Colonic mucosa (tissue), 4 donors: Measurements from ENCODE around the gene NGFR. TPM values are rescaled to one million over a fixed set of nuclear protein-coding genes. Genes with fewer than 3 reads are reported as not detected.
"Not testable (repeated sequence)": the region's sequence is repeated elsewhere in the genome, so short reads cannot be mapped to it uniquely, and the experiment has no call there.

Experiments
- DNase-seq: peaks from one replicate; pipeline ENCODE4 v3.0.0-alpha.2; 2020
- H3K27ac ChIP-seq: fragments of 200-600 bp; one replicate; pipeline ENCODE4 v1.8.0; 2021
- H3K27me3 ChIP-seq: fragments of 200-600 bp; one replicate; pipeline ENCODE4 v1.8.0; 2021
- H3K36me3 ChIP-seq: fragments of 200-600 bp; one replicate; pipeline ENCODE4 v1.8.0; 2021
- H3K4me1 ChIP-seq: fragments of 200-600 bp; one replicate; pipeline ENCODE4 v1.8.0; 2021; ENCODE audit warnings: mild to moderate bottlenecking
- H3K4me3 ChIP-seq: fragments of 200-600 bp; one replicate; pipeline ENCODE4 v1.8.0; 2021
- H3K9ac ChIP-seq, 2 donors: one replicate each; pipeline ENCODE4 v1.7.0; 2013; ENCODE audit warnings: control low read depth in 2 of 2, low read depth in 2 of 2, low read length in 2 of 2
- H3K9me3 ChIP-seq: fragments of 200-600 bp; one replicate; pipeline ENCODE4 v1.8.0; 2021
- CTCF ChIP-seq: fragments of 200-600 bp; IDR thresholded peaks from one replicate; pipeline ENCODE4 v1.8.0; 2022; ENCODE audit warnings: antibody characterized with exemption, mild to moderate bottlenecking
- intact Hi-C: fragments of 100-400 bp; cut with DNase I; formaldehyde crosslinking; loops from one replicate; pipeline ENCODE4 v1.14.1; 2022
- total RNA-seq, 2 donors: library from RNA; stranded (reverse); fragmentation: NEBNext Ultra II Directional in 1 of 2; extraction: Animal tissue kit (Norgen Biotek cat#: 25700) in 1 of 2; gene quantifications; one replicate each; pipeline ENCODE4 v1.2.1, GENCODE V29; 2021
- donor health status: healthy.
- donor health status: DM: no; HTN: no; CAD: no.
- donor health status: DM: no; HTN: no; CAD: no.

Gene NGFR
- total RNA-seq, 2 donors from 2014 or later: 0.49 to 2.7 TPM

GRCh38 chr17:49498029-49498615 is 3.0 kb downstream of the NGFR start:
- H3K4me3 ChIP-seq: no peak overlapping the region
- H3K27ac ChIP-seq: no peak overlapping the region
- peaks cover 52% of the 10 kb centered on the region for H3K27me3 ChIP-seq
- no peak for DNase-seq
- no peaks in the 10 kb centered on the region for H3K36me3 ChIP-seq
- TF ChIP-seq CTCF: no peak
- intact Hi-C loops: no loop called here
- no peaks in the 10 kb centered on the region for H3K9me3 ChIP-seq
- peaks cover 16% of the 10 kb centered on the region for H3K4me1 ChIP-seq
- no peak overlapping the region for H3K9ac ChIP-seq

DNA sequence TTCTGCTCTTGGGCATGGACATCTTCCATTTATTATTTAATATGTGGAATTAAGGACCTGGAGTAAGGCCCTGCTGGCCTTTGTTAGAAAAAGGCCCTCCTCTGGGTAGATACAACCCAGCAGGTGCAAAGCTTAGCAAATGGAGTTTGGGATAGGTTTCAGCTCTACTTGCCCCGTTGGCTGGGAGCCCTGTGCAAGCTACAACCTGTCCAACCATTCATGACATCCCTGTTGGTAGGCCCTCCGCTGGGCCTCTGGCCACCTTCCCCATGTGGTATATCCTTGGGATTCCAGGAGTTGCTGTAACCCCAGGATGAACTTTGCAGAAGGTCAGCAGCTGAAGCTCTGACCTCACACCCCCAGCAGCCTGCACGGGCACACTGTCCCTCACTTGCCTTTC is 6.4 kb downstream of the NGFR start:
- Histone ChIP-seq H3K4me1 (peaks cover 8% of the 10 kb centered on the region), H3K4me3 (no peak overlapping the region), H3K36me3 (no peaks in the 10 kb centered on the region), H3K27ac (no peak overlapping the region), H3K9me3 (no peaks in the 10 kb centered on the region), H3K9ac (no peak overlapping the region), H3K27me3 (peaks cover 34% of the 10 kb centered on the region)
- no peak for TF ChIP-seq CTCF
- intact Hi-C loops: no loop called here
- DNase-seq: no peak

DNA sequence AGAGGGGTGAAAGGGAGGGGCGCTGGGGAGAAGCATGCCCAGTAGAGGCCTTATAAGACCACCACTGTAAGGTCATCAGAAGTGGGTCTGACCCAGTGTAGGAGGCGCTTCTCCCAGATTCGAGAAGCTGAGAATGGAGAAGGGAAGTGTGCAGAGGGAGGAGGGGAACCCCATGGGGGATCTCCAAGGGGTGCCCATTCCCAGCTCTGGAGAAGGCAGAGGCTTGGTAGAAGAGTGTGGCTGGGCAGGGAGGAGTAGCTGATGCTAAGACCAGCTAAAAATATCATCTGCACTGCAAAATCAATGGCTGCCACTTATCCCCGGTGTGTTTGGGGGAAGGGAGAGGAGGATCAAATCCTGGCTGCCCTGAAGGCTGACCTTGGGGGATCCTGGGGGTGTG is 7.2 kb downstream of the NGFR start:
- Histone ChIP-seq H3K27me3 (peaks cover 27% of the 10 kb centered on the region), H3K4me3 (no peak overlapping the region), H3K9ac (no peak overlapping the region), H3K36me3 (no peaks in the 10 kb centered on the region), H3K4me1 (peaks cover 5% of the 10 kb centered on the region), H3K27ac (no peak overlapping the region), H3K9me3 (no peaks in the 10 kb centered on the region)
- no peak for TF ChIP-seq CTCF
- no peak for DNase-seq
- intact Hi-C loops: no loop called here

DNA sequence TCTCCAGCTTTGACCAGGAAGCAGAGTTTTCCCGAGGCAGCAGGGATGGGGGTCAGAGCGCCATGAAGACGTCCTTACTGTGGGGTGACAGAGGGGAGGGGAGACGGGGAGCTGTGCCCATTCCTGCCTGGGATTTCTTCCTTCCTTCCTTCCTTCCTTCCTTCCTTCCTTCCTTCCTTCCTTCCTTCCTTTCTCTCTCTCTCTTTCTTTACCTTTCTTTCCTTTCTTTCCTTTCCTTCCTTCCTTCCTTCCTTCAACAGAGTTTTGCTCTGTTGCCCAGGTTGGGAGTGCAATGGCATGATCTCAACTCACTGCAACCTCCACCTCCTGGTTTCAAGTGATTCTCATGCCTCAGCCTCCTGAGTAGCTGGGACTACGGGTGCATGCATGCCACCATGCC is 7.6 kb downstream of the NGFR start:
- H3K27ac ChIP-seq, H3K9ac ChIP-seq, H3K9me3 ChIP-seq, H3K36me3 ChIP-seq, intact Hi-C loops, H3K4me3 ChIP-seq, H3K4me1 ChIP-seq, DNase-seq: not testable (repeated sequence)
- peaks cover 22% of the 10 kb centered on the region for H3K27me3 ChIP-seq

- Histone ChIP-seq H3K4me1 (no peaks in the 10 kb centered on the region), H3K27me3 (peaks cover 8% of the 10 kb centered on the region)
Observed at GRCh38 chr17:49504369-49504768, 9.3 kb downstream of the NGFR start.

More at GRCh38 chr17:49504369-49504768, 9.3 kb downstream of the NGFR start:
- DNase-seq: no peak
- H3K9me3 ChIP-seq: no peaks in the 10 kb centered on the region
- H3K4me3 ChIP-seq: no peak overlapping the region
- no peak for TF ChIP-seq CTCF
- H3K27ac ChIP-seq: no peak overlapping the region
- H3K9ac ChIP-seq: no peak overlapping the region
- intact Hi-C loops: no loop called here
- no peaks in the 10 kb centered on the region for H3K36me3 ChIP-seq
